Mesothelial cell of epicardium (in vitro differentiated cells): ENCODE data around the gene EPHA4. TPM values are rescaled to one million over a fixed set of nuclear protein-coding genes. Genes with fewer than 3 reads are reported as not detected.

Experiments used
- DNase-seq, 2 experiments: peaks; one replicate each; pipeline ENCODE4 v3.0.0; 2021; ENCODE audit warnings: low spot score in 2 of 2; ENCODE audit not compliant: unreplicated experiment in 2 of 2
- H3K27ac Mint-ChIP-seq: 2 replicates; pipeline ENCODE4 v1.8.0; 2021; ENCODE audit warnings: mixed read lengths
- H3K27me3 Mint-ChIP-seq: 2 replicates; pipeline ENCODE4 v1.8.0; 2021; ENCODE audit warnings: low read depth, mixed read lengths
- H3K36me3 Mint-ChIP-seq: 2 replicates; pipeline ENCODE4 v1.8.0; 2021; ENCODE audit warnings: mixed read lengths
- H3K4me1 Mint-ChIP-seq: 2 replicates; pipeline ENCODE4 v1.8.0; 2021; ENCODE audit warnings: mixed read lengths
- H3K4me3 Mint-ChIP-seq: 2 replicates; pipeline ENCODE4 v1.8.0; 2021; ENCODE audit warnings: mild to moderate bottlenecking, moderate library complexity, mixed read lengths
- H3K9me3 Mint-ChIP-seq: 2 replicates; pipeline ENCODE4 v1.8.0; 2021; ENCODE audit warnings: mixed read lengths
- total RNA-seq: library from RNA; stranded (reverse); gene quantifications from 3 replicates; pipeline ENCODE4 v1.2.1, GENCODE V29; 2021
- TF ChIP-seq, protein P1 (sequence below): fragments of 200-600 bp; sonication (generic); IDR thresholded peaks from one replicate; pipeline ENCODE4 v1.5.0; 2021; ENCODE audit warnings: antibody characterized with exemption; ENCODE audit not compliant: unreplicated experiment

EPHA4 gene
- total RNA-seq, 1 donor from 2014 or later = 20.5 TPM

- no peak overlapping the region for H3K27ac Mint-ChIP-seq
- H3K9me3 Mint-ChIP-seq = no peaks in the 10 kb centered on the region
- H3K27me3 Mint-ChIP-seq = no peaks in the 10 kb centered on the region
- H3K4me1 Mint-ChIP-seq = peaks cover 31% of the 10 kb centered on the region
- H3K36me3 Mint-ChIP-seq = no peaks in the 10 kb centered on the region
- DNase-seq = no peak
- TF ChIP-seq, protein P1, sequence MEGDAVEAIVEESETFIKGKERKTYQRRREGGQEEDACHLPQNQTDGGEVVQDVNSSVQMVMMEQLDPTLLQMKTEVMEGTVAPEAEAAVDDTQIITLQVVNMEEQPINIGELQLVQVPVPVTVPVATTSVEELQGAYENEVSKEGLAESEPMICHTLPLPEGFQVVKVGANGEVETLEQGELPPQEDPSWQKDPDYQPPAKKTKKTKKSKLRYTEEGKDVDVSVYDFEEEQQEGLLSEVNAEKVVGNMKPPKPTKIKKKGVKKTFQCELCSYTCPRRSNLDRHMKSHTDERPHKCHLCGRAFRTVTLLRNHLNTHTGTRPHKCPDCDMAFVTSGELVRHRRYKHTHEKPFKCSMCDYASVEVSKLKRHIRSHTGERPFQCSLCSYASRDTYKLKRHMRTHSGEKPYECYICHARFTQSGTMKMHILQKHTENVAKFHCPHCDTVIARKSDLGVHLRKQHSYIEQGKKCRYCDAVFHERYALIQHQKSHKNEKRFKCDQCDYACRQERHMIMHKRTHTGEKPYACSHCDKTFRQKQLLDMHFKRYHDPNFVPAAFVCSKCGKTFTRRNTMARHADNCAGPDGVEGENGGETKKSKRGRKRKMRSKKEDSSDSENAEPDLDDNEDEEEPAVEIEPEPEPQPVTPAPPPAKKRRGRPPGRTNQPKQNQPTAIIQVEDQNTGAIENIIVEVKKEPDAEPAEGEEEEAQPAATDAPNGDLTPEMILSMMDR = no peak
- no peak overlapping the region for H3K4me3 Mint-ChIP-seq
Measured at GRCh38 chr2:221553333-221553732, 18.8 kb downstream of the EPHA4 start.

- Mint-ChIP-seq H3K27ac (no peak overlapping the region), H3K9me3 (peaks cover 4% of the 10 kb centered on the region), H3K4me3 (no peak overlapping the region), H3K27me3 (no peaks in the 10 kb centered on the region), H3K4me1 (peaks cover 31% of the 10 kb centered on the region), H3K36me3 (peaks cover 1% of the 10 kb centered on the region)
- no peak for DNase-seq
- TF ChIP-seq, protein P1 = no peak
Measured at GRCh38 chr2:221552291-221552690, 19.8 kb downstream of the EPHA4 start.

DNA sequence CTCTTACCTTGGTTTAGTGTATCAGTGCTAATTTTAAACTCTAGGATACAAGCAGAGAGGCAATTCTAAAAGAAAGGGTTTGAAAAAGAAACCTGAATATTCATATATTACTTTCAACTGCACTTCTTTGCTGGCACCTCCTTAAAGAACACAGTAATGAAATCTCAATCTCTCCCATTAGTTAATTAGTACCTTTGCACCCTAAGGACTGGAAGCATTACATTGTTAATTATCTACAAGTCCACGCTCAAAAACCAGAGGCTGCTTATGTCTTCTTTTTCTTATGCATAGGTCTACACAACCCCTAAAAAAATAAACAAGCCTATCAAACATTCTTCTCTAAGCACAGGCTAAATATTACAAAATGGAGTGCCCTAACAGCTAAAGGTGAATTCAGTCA, 20.2 kb downstream of the EPHA4 start:
- H3K4me1 Mint-ChIP-seq = peaks cover 31% of the 10 kb centered on the region
- peaks cover 4% of the 10 kb centered on the region for H3K9me3 Mint-ChIP-seq
- DNase-seq = no peak
- H3K27me3 Mint-ChIP-seq = no peaks in the 10 kb centered on the region
- TF ChIP-seq, protein P1 = no peak
- peaks cover 1% of the 10 kb centered on the region for H3K36me3 Mint-ChIP-seq
- H3K4me3 Mint-ChIP-seq = no peak overlapping the region
- no peak overlapping the region for H3K27ac Mint-ChIP-seq

- Mint-ChIP-seq H3K4me1 (peaks cover 14% of the 10 kb centered on the region), H3K27ac (no peak overlapping the region), H3K36me3 (peaks cover 1% of the 10 kb centered on the region), H3K9me3 (peaks cover 4% of the 10 kb centered on the region), H3K4me3 (no peak overlapping the region), H3K27me3 (no peaks in the 10 kb centered on the region)
- TF ChIP-seq, protein P1 = no peak
- DNase-seq = no peak
Measured at GRCh38 chr2:221549143-221549542, 23.0 kb downstream of the EPHA4 start.

GRCh38 chr2:221546505-221547225, 25.4 kb downstream of the EPHA4 start:
- peaks cover 4% of the 10 kb centered on the region for H3K9me3 Mint-ChIP-seq
- H3K4me1 Mint-ChIP-seq = no peaks in the 10 kb centered on the region
- no peak overlapping the region for H3K27ac Mint-ChIP-seq
- peaks cover 1% of the 10 kb centered on the region for H3K36me3 Mint-ChIP-seq
- TF ChIP-seq, protein P1 = no peak
- DNase-seq = no peak
- H3K27me3 Mint-ChIP-seq = no peaks in the 10 kb centered on the region
- no peak overlapping the region for H3K4me3 Mint-ChIP-seq
